Astrocyte (in vitro differentiated cells and primary cell): ENCODE results near the gene RASL10B. TPM values are rescaled to one million over a fixed set of nuclear protein-coding genes. Genes with fewer than 3 reads are reported as not detected.

Experiments
- DNase-seq: peaks from one replicate; pipeline ENCODE4 v3.0.0-alpha.2; 2010; ENCODE audit warnings: low read depth
- FAIRE-seq: peaks from 2 replicates; lab custom pipeline; 2011; peaks lifted over from hg19 to GRCh38; lab: Jason Lieb, UNC
- H2AFZ ChIP-seq: 2 replicates; pipeline ENCODE4 v1.6.0; 2012; ENCODE audit warnings: low read depth, low read length, inconsistent platforms
- H3K27ac ChIP-seq: 2 replicates; pipeline ENCODE4 v1.5.1; 2011; ENCODE audit warnings: low read depth, low read length, inconsistent platforms
- H3K27me3 ChIP-seq: 2 replicates; pipeline ENCODE4 v1.6.0; 2011; ENCODE audit warnings: low read length, inconsistent platforms; ENCODE audit not compliant: insufficient read depth
- H3K36me3 ChIP-seq: 2 replicates; pipeline ENCODE4 v1.5.1; 2011; ENCODE audit warnings: low read length, inconsistent platforms; ENCODE audit not compliant: insufficient read depth
- H3K4me1 ChIP-seq: 2 replicates; pipeline ENCODE4 v1.5.1; 2011; ENCODE audit warnings: low read length, inconsistent platforms; ENCODE audit not compliant: insufficient read depth
- H3K4me2 ChIP-seq: 2 replicates; pipeline ENCODE4 v1.6.0; 2012; ENCODE audit warnings: low read length, inconsistent platforms
- H3K4me3 ChIP-seq: 2 replicates; pipeline ENCODE4 v1.5.1; 2011; ENCODE audit warnings: low read depth, mild to moderate bottlenecking, low read length, inconsistent platforms; ENCODE audit not compliant: insufficient read depth
- H3K79me2 ChIP-seq: 2 replicates; pipeline ENCODE4 v1.6.0; 2012; ENCODE audit warnings: mild to moderate bottlenecking, low read length, inconsistent platforms; ENCODE audit not compliant: insufficient read depth
- H3K9ac ChIP-seq: 2 replicates; pipeline ENCODE4 v1.6.0; 2012; ENCODE audit warnings: mild to moderate bottlenecking, low read length, inconsistent platforms
- H3K9me3 ChIP-seq: 2 replicates; pipeline ENCODE4 v1.5.1; 2012; ENCODE audit warnings: low read depth, mild to moderate bottlenecking, low read length, inconsistent platforms; ENCODE audit not compliant: insufficient read depth
- H4K20me1 ChIP-seq: 2 replicates; pipeline ENCODE4 v1.6.0; 2012; ENCODE audit warnings: low read length, inconsistent platforms; ENCODE audit not compliant: insufficient read depth
- H3K27ac Mint-ChIP-seq: one replicate; pipeline ENCODE4 v1.8.0; 2021; ENCODE audit warnings: mild to moderate bottlenecking, mixed read lengths; ENCODE audit not compliant: unreplicated experiment
- H3K27me3 Mint-ChIP-seq: one replicate; pipeline ENCODE4 v1.8.0; 2021; ENCODE audit warnings: low read depth, mixed read lengths; ENCODE audit not compliant: unreplicated experiment
- H3K36me3 Mint-ChIP-seq: one replicate; pipeline ENCODE4 v1.8.0; 2021; ENCODE audit warnings: low read depth, mixed read lengths; ENCODE audit not compliant: unreplicated experiment
- H3K4me1 Mint-ChIP-seq: one replicate; pipeline ENCODE4 v1.8.0; 2021; ENCODE audit warnings: low read depth, mixed read lengths; ENCODE audit not compliant: unreplicated experiment
- H3K4me3 Mint-ChIP-seq: one replicate; pipeline ENCODE4 v1.8.0; 2021; ENCODE audit warnings: mild to moderate bottlenecking, moderate library complexity, mixed read lengths; ENCODE audit not compliant: unreplicated experiment
- H3K9me3 Mint-ChIP-seq: one replicate; pipeline ENCODE4 v1.8.0; 2021; ENCODE audit warnings: mild to moderate bottlenecking, mixed read lengths; ENCODE audit not compliant: unreplicated experiment
- CTCF ChIP-seq: IDR thresholded peaks from 2 replicates; pipeline ENCODE4 v1.5.1; 2011; ENCODE audit warnings: low read depth, mild to moderate bottlenecking, inconsistent platforms, low read length, moderate library complexity; ENCODE audit not compliant: insufficient read depth
- EZH2 ChIP-seq: IDR thresholded peaks from 2 replicates; pipeline ENCODE4 v1.6.1; 2012; ENCODE audit warnings: mild to moderate bottlenecking, low read length, inconsistent platforms; ENCODE audit not compliant: insufficient read depth
- total RNA-seq: library from RNA; stranded (reverse); gene quantifications from 2 replicates; pipeline ENCODE4 v1.2.1, GENCODE V29; 2021

Gene RASL10B
- total RNA-seq, 1 donor from 2014 or later: 21.7 TPM

- H3K27ac Mint-ChIP-seq: no peak overlapping the region
Observed at GRCh38 chr17:35768797-35769196, 37.4 kb downstream of the RASL10B start.

DNA sequence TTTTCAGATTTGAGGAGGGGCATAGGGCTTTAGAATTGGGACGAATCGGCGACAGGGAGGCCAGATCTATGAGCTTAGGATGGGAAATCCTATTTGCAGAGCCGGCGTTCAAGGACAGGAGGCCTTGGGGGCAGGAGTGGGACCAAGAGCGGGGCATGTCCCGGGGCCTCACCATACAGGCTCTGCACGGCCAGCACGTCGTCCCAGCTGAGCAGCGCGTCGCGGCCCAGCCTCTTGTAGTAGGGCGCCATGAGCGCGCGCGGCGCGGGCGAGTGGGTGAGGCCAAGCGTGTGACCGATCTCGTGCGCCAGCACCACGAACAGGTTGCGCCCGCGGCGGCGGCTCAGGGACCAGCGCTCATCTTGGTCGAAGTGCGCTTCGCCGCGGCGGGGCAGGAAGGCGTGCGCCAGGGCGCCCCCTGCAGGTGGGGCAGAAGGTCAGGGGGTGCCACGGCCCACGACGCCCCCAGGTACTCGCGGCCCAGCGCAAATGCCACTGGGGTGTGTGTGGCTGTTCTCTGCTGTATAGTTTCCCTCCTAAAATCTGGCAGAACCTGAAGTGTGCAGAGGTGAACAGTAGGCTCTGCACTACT lies 38.6 kb downstream of the RASL10B start:
- Mint-ChIP-seq H3K4me1 (peaks cover 32% of the 10 kb centered on the region), H3K27ac (peak overlapping the region; percentile 53), H3K36me3 (no peaks in the 10 kb centered on the region), H3K4me3 (no peak overlapping the region), H3K9me3 (no peaks in the 10 kb centered on the region), H3K27me3 (peaks cover 23% of the 10 kb centered on the region)
- TF ChIP-seq EZH2 (no peak), CTCF (no peak)
- H3K4me3 ChIP-seq: no peak overlapping the region
- peaks cover 5% of the 10 kb centered on the region for H3K27me3 ChIP-seq
- no peak overlapping the region for H3K9ac ChIP-seq
- H3K9me3 ChIP-seq: no peaks in the 10 kb centered on the region
- peaks cover 12% of the 10 kb centered on the region for H3K4me1 ChIP-seq
- H2AFZ ChIP-seq: no peak overlapping the region
- no peaks in the 10 kb centered on the region for H3K36me3 ChIP-seq
- no peak for FAIRE-seq
- no peak overlapping the region for H3K27ac ChIP-seq
- H3K4me2 ChIP-seq: no peak overlapping the region
- H4K20me1 ChIP-seq: no peaks in the 10 kb centered on the region
- no peaks in the 10 kb centered on the region for H3K79me2 ChIP-seq
- no peak for DNase-seq

More at GRCh38 chr17:35768797-35769196, 37.4 kb downstream of the RASL10B start:
- Mint-ChIP-seq H3K4me3 (no peak overlapping the region), H3K9me3 (no peaks in the 10 kb centered on the region), H3K4me1 (peaks cover 27% of the 10 kb centered on the region), H3K36me3 (no peaks in the 10 kb centered on the region), H3K27me3 (peaks cover 24% of the 10 kb centered on the region)
- DNase-seq (no peak), FAIRE-seq (no peak)
- no peak overlapping the region for H3K4me3 ChIP-seq
- no peak overlapping the region for H2AFZ ChIP-seq
- H3K4me1 ChIP-seq: peaks cover 8% of the 10 kb centered on the region
- H4K20me1 ChIP-seq: no peaks in the 10 kb centered on the region
- peaks cover 5% of the 10 kb centered on the region for H3K27me3 ChIP-seq
- H3K27ac ChIP-seq: no peak overlapping the region
- H3K9me3 ChIP-seq: no peaks in the 10 kb centered on the region
- H3K4me2 ChIP-seq: no peak overlapping the region
- TF ChIP-seq EZH2: no peak
- no peak for TF ChIP-seq CTCF
- H3K36me3 ChIP-seq: no peaks in the 10 kb centered on the region
- H3K9ac ChIP-seq: no peak overlapping the region
- H3K79me2 ChIP-seq: no peaks in the 10 kb centered on the region

DNA sequence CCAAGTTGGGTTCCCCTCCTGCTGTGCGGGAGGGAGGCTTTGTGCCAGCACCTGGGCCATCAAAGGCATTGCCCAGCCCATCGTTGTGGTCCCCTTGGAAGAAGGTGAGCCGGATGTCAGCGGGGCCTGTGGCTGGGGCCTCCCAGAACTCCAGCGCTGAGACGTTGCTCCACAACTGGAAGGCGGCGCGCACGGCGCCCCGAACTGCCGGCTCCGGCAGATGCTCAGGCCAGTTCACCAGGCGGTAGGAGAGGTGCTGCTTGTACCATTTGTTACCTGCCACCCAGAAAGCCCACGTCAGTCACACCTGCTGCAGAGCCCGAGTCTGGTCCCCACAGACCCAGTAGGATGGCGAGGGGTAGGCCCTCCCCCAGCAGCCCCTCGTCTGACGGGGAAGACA lies 41.7 kb downstream of the RASL10B start:
- peaks cover 34% of the 10 kb centered on the region for H3K4me1 Mint-ChIP-seq
- no peak overlapping the region for H2AFZ ChIP-seq
- no peak for FAIRE-seq
- TF ChIP-seq EZH2: no peak
- TF ChIP-seq CTCF: no peak
- no peaks in the 10 kb centered on the region for H3K36me3 ChIP-seq
- no peak overlapping the region for H3K4me2 ChIP-seq
- H3K4me3 Mint-ChIP-seq: no peak overlapping the region
- no peak overlapping the region for H3K4me3 ChIP-seq
- H3K27ac ChIP-seq: no peak overlapping the region
- H3K36me3 Mint-ChIP-seq: no peaks in the 10 kb centered on the region
- peaks cover 5% of the 10 kb centered on the region for H3K27me3 ChIP-seq
- no peaks in the 10 kb centered on the region for H3K9me3 ChIP-seq
- H4K20me1 ChIP-seq: no peaks in the 10 kb centered on the region
- DNase-seq: no peak
- no peak overlapping the region for H3K27ac Mint-ChIP-seq
- peaks cover 15% of the 10 kb centered on the region for H3K27me3 Mint-ChIP-seq
- no peaks in the 10 kb centered on the region for H3K79me2 ChIP-seq
- H3K4me1 ChIP-seq: peaks cover 16% of the 10 kb centered on the region
- H3K9me3 Mint-ChIP-seq: no peaks in the 10 kb centered on the region
- H3K9ac ChIP-seq: no peak overlapping the region
